ENCODE data around the gene TSPEAR.

DNA sequence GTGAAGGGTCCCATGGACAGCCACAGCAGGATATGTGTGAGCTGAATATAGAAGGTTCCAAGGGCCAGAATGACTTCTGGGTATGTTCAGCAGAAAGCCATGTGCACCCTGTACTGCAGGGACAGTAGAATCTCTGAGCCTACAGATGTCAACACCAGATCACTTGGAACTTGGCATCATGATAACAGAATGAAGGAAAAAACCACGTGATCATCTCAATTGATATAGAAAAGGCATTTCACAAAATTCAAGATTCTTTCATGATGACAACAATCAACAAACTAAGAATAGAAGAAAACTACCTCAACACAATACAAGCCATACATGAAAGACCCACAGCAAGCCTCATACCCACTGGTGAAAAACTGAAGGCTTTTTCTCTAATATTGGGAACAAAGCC is 43.8 kb downstream of the TSPEAR start:
- TF ChIP-seq, protein P1, sequence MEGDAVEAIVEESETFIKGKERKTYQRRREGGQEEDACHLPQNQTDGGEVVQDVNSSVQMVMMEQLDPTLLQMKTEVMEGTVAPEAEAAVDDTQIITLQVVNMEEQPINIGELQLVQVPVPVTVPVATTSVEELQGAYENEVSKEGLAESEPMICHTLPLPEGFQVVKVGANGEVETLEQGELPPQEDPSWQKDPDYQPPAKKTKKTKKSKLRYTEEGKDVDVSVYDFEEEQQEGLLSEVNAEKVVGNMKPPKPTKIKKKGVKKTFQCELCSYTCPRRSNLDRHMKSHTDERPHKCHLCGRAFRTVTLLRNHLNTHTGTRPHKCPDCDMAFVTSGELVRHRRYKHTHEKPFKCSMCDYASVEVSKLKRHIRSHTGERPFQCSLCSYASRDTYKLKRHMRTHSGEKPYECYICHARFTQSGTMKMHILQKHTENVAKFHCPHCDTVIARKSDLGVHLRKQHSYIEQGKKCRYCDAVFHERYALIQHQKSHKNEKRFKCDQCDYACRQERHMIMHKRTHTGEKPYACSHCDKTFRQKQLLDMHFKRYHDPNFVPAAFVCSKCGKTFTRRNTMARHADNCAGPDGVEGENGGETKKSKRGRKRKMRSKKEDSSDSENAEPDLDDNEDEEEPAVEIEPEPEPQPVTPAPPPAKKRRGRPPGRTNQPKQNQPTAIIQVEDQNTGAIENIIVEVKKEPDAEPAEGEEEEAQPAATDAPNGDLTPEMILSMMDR (IDR thresholded peaks at IDR 0.05) = no peak
- TF ChIP-seq EZH2 (IDR thresholded peaks at IDR 0.05; ENCODE audit: borderline replicate concordance, insufficient read depth, low read depth, low read length, poor library complexity, severe bottlenecking) = no peak

Data from B cell (primary cell).